Measurements from ENCODE around the gene PLP2.

- TF ChIP-seq CTCF (optimal IDR thresholded peaks at IDR 0.05 in 1 of 3, IDR thresholded peaks at IDR 0.05 in 1 of 3, conservative IDR thresholded peaks at IDR 0.05 in 1 of 3; ENCODE audit: extremely low read depth in 1 of 3, insufficient read depth in 2 of 3, low read length in 3 of 3) = no peak
- no peak for TF ChIP-seq EZH2 (IDR thresholded peaks at IDR 0.05; ENCODE audit: low read length)
Observed at GRCh38 chrX:49137492-49137891, 34.2 kb upstream of the PLP2 start.

Data from keratinocyte (primary cell).